Measurements from ENCODE around the gene ABHD17B. TPM values are rescaled to one million over a fixed set of nuclear protein-coding genes. Genes with fewer than 3 reads are reported as not detected.

Gene ABHD17B
- total RNA-seq, 4 donors from 2014 or later = 11.5 to 67.2 (median 16.2) TPM

GRCh38 chr9:71839668-71840067 is 71.3 kb downstream of the ABHD17B start:
- Histone ChIP-seq H3K36me3 (no peaks in the 10 kb centered on the region), H3K4me3 (no peak overlapping the region), H3K4me1 (no peaks in the 10 kb centered on the region), H3K9me3 (no peaks in the 10 kb centered on the region), H3K27ac (no peak overlapping the region), H3K27me3 (no peaks in the 10 kb centered on the region)
- intact Hi-C loops (cut with DNase I; ENCODE audit: low total_unique reads) = no loop called here
- no peak for DNase-seq
- TF ChIP-seq CTCF (IDR thresholded peaks at IDR 0.05) (no peak), POLR2A (IDR thresholded peaks at IDR 0.05) (no peak)

GRCh38 chr9:71835596-71835995 is 75.4 kb downstream of the ABHD17B start:
- no peaks in the 10 kb centered on the region for H3K4me1 ChIP-seq
- H3K27ac ChIP-seq = no peak overlapping the region
- intact Hi-C loops (cut with DNase I; ENCODE audit: low total_unique reads) = no loop called here
- no peaks in the 10 kb centered on the region for H3K27me3 ChIP-seq
- no peaks in the 10 kb centered on the region for H3K9me3 ChIP-seq
- TF ChIP-seq CTCF (IDR thresholded peaks at IDR 0.05) = no peak
- TF ChIP-seq POLR2A (IDR thresholded peaks at IDR 0.05) = no peak
- no peaks in the 10 kb centered on the region for H3K36me3 ChIP-seq
- no peak overlapping the region for H3K4me3 ChIP-seq
- no peak for DNase-seq

- H3K36me3 ChIP-seq = no peaks in the 10 kb centered on the region
- no peaks in the 10 kb centered on the region for H3K9me3 ChIP-seq
- H3K27ac ChIP-seq = no peak overlapping the region
- H3K4me3 ChIP-seq = no peak overlapping the region
- H3K4me1 ChIP-seq = no peaks in the 10 kb centered on the region
- no peak for TF ChIP-seq CTCF (IDR thresholded peaks at IDR 0.05)
- TF ChIP-seq POLR2A (IDR thresholded peaks at IDR 0.05) = no peak
- no peak for DNase-seq
- intact Hi-C loops (cut with DNase I; ENCODE audit: low total_unique reads) = no loop called here
- H3K27me3 ChIP-seq = no peaks in the 10 kb centered on the region
Measured at GRCh38 chr9:71830929-71831328, 80.1 kb downstream of the ABHD17B start.

GRCh38 chr9:71830153-71830552 is 80.8 kb downstream of the ABHD17B start:
- H3K9me3 ChIP-seq = no peaks in the 10 kb centered on the region
- H3K36me3 ChIP-seq = no peaks in the 10 kb centered on the region
- H3K4me1 ChIP-seq = no peaks in the 10 kb centered on the region
- H3K4me3 ChIP-seq = no peak overlapping the region
- intact Hi-C loops (cut with DNase I; ENCODE audit: low total_unique reads) = no loop called here
- H3K27ac ChIP-seq = no peak overlapping the region
- DNase-seq = no peak
- no peak for TF ChIP-seq CTCF (IDR thresholded peaks at IDR 0.05)
- no peak for TF ChIP-seq POLR2A (IDR thresholded peaks at IDR 0.05)
- no peaks in the 10 kb centered on the region for H3K27me3 ChIP-seq

- DNase-seq = no peak
- intact Hi-C loops (cut with DNase I; ENCODE audit: low total_unique reads) = no loop called here
- TF ChIP-seq CTCF (IDR thresholded peaks at IDR 0.05) (no peak), POLR2A (IDR thresholded peaks at IDR 0.05) (no peak)
Measured at GRCh38 chr9:71826279-71826678, 84.7 kb downstream of the ABHD17B start.

More at GRCh38 chr9:71826279-71826678, 84.7 kb downstream of the ABHD17B start:
- Histone ChIP-seq H3K9me3 (no peaks in the 10 kb centered on the region), H3K4me3 (no peak overlapping the region), H3K27me3 (no peaks in the 10 kb centered on the region), H3K27ac (no peak overlapping the region), H3K4me1 (no peaks in the 10 kb centered on the region), H3K36me3 (no peaks in the 10 kb centered on the region)
